Liver (tissue), 9 donors: ENCODE measurements around the gene RPGRIP1L. TPM values are rescaled to one million over a fixed set of nuclear protein-coding genes. Genes with fewer than 3 reads are reported as not detected.
"Not testable (repeated sequence)": the region's sequence is repeated elsewhere in the genome, so short reads cannot be mapped to it uniquely, and the experiment has no call there.

ENCODE experiments used
- DNase-seq: peaks from one replicate; pipeline ENCODE4 v3.0.0-alpha.2; 2017; ENCODE audit warnings: low spot score
- H3K27ac ChIP-seq, 2 donors: one replicate each; pipeline ENCODE4 v1.7.0; 2013; ENCODE audit warnings: inconsistent platforms in 2 of 2, low read length in 2 of 2, control low read depth in 1 of 2, low read depth in 1 of 2, mild to moderate bottlenecking in 1 of 2
- H3K27me3 ChIP-seq, 4 donors: one replicate each; pipeline versions ENCODE4 v1.6.1 to v1.7.0; 2013; ENCODE audit warnings: low read length in 3 of 4, inconsistent platforms in 1 of 4, mild to moderate bottlenecking in 1 of 4, moderate library complexity in 1 of 4; ENCODE audit not compliant: control insufficient read depth in 4 of 4, insufficient read depth in 4 of 4
- H3K36me3 ChIP-seq, 4 donors: one replicate each; pipeline versions ENCODE4 v1.6.1 to v1.7.0; 2013; ENCODE audit warnings: low read length in 3 of 4, mild to moderate bottlenecking in 3 of 4, low read depth in 1 of 4, moderate library complexity in 1 of 4; ENCODE audit not compliant: control insufficient read depth in 4 of 4, insufficient read depth in 3 of 4
- H3K4me1 ChIP-seq, 4 donors: one replicate each; pipeline versions ENCODE4 v1.6.1 to v1.7.0; 2013; ENCODE audit warnings: low read length in 3 of 4, mild to moderate bottlenecking in 3 of 4, moderate library complexity in 1 of 4; ENCODE audit not compliant: control insufficient read depth in 4 of 4, insufficient read depth in 4 of 4
- H3K4me3 ChIP-seq, 3 donors: one replicate each; pipeline versions ENCODE4 v1.6.1 to v1.7.0; 2013; ENCODE audit warnings: low read length in 3 of 3, control low read depth in 1 of 3, low read depth in 1 of 3, mild to moderate bottlenecking in 1 of 3
- H3K9ac ChIP-seq, 2 donors: one replicate each; pipeline ENCODE4 v1.7.0; 2013; ENCODE audit warnings: low read length in 2 of 2, mild to moderate bottlenecking in 2 of 2, moderate library complexity in 2 of 2, control low read depth in 1 of 2, low read depth in 1 of 2
- H3K9me3 ChIP-seq, 4 donors: one replicate each; pipeline versions ENCODE4 v1.6.1 to v1.7.0; 2013; ENCODE audit warnings: low read length in 3 of 4; ENCODE audit not compliant: control insufficient read depth in 4 of 4
- EGR1 ChIP-seq, 2 donors: IDR thresholded peaks; 2 replicates each; pipeline ENCODE4 v1.6.1; 2016 to 2018; ENCODE audit warnings: antibody characterized with exemption in 2 of 2, low read depth in 2 of 2
- FOXA1 ChIP-seq: IDR thresholded peaks from 2 replicates; pipeline ENCODE4 v1.6.1; 2016; ENCODE audit warnings: antibody characterized with exemption
- FOXA2 ChIP-seq: IDR thresholded peaks from 2 replicates; pipeline ENCODE4 v1.6.1; 2016; ENCODE audit warnings: antibody characterized with exemption
- GABPA ChIP-seq, 2 donors: IDR thresholded peaks in 1 of 2; conservative IDR thresholded peaks in 1 of 2; 2 replicates each; pipeline ENCODE4 v1.6.1; 2016; ENCODE audit warnings: antibody characterized with exemption in 2 of 2, mild to moderate bottlenecking in 1 of 2, moderate library complexity in 1 of 2
- HNF4A ChIP-seq, 2 donors: conservative IDR thresholded peaks; 2 replicates each; pipeline ENCODE4 v1.6.1; 2016; ENCODE audit warnings: antibody characterized with exemption in 2 of 2, mild to moderate bottlenecking in 2 of 2
- HNF4G ChIP-seq: IDR thresholded peaks from 2 replicates; pipeline ENCODE4 v1.6.1; 2016; ENCODE audit warnings: antibody characterized with exemption
- JUND ChIP-seq, 2 donors: IDR thresholded peaks; 2 replicates each; pipeline ENCODE4 v1.6.1; 2016; ENCODE audit warnings: antibody characterized with exemption in 2 of 2
- NR2F2 ChIP-seq: IDR thresholded peaks from 2 replicates; pipeline ENCODE4 v1.6.1; 2016; ENCODE audit warnings: antibody characterized with exemption
- RAD21 ChIP-seq, 2 donors: IDR thresholded peaks; 2 replicates each; pipeline ENCODE4 v1.6.1; 2016; ENCODE audit warnings: antibody characterized with exemption in 2 of 2, mild to moderate bottlenecking in 2 of 2
- RXRA ChIP-seq, 2 donors: IDR thresholded peaks; 2 replicates each; pipeline ENCODE4 v1.6.1; 2017 to 2018; ENCODE audit warnings: antibody characterized with exemption in 2 of 2, mild to moderate bottlenecking in 1 of 2
- SP1 ChIP-seq: IDR thresholded peaks from 2 replicates; pipeline ENCODE4 v1.6.1; 2018; ENCODE audit warnings: antibody characterized with exemption, mild to moderate bottlenecking
- TAF1 ChIP-seq: conservative IDR thresholded peaks from 2 replicates; pipeline ENCODE4 v1.6.1; 2016; ENCODE audit warnings: antibody characterized with exemption, mild to moderate bottlenecking
- YY1 ChIP-seq: IDR thresholded peaks from 2 replicates; pipeline ENCODE4 v1.6.1; 2016; ENCODE audit warnings: antibody characterized with exemption, mild to moderate bottlenecking
- WGBS: extraction: QIAGEN DNeasy Blood & Tissue Kit; methylation state at CpG from one replicate; pipeline ENCODE4 v1.1.7; 2013; 5-methylcytosine and 5-hydroxymethylcytosine counted together
- polyA plus RNA-seq, 2 donors: library from polyadenylated mRNA; stranded (reverse) in 1 of 2; unstranded in 1 of 2; fragments of 200-250 nt in 1 of 2; fragments of >200 nt in 1 of 2; fragmentation: Nextera tagmentation in 1 of 2; extraction: Ambion mirVana in 1 of 2; gene quantifications; one replicate each; pipeline versions ENCODE4 v1.2.1 to v1.2.3, GENCODE V29; 2013 to 2015
- total RNA-seq, 2 donors: library from RNA; depleted of rRNA; stranded (reverse); fragments of >200 nt; gene quantifications; one replicate each; pipeline ENCODE4 v1.2.3, GENCODE V29; 2014
- TF ChIP-seq, protein P1 (sequence below): IDR thresholded peaks from 2 replicates; pipeline ENCODE4 v1.6.1; 2016; ENCODE audit warnings: antibody characterized with exemption
- TF ChIP-seq, protein P2 (sequence below): IDR thresholded peaks from 2 replicates; pipeline ENCODE4 v1.6.1; 2016; ENCODE audit warnings: antibody characterized with exemption
- TF ChIP-seq, protein P3 (sequence below): IDR thresholded peaks from 2 replicates; pipeline ENCODE4 v1.6.1; 2016; ENCODE audit warnings: antibody characterized with exemption
- TF ChIP-seq, protein P4 (sequence below): fragments of 150-350 bp; IDR thresholded peaks from 2 replicates; pipeline ENCODE4 v1.5.1; 2017; ENCODE audit warnings: improper control_type of control experiment, low read depth, low read length; ENCODE audit not compliant: missing input control
- TF ChIP-seq, protein P5 (sequence below): IDR thresholded peaks from 2 replicates; pipeline ENCODE4 v1.6.1; 2016; ENCODE audit warnings: antibody characterized with exemption, mild to moderate bottlenecking
- donor health status: healthy.
- donor health status: healthy.
- donor health status: healthy.
- donor health status: healthy.
- donor health status: healthy.

RPGRIP1L gene
- total and polyA plus RNA-seq, 4 donors, result 0.46 to 1.4 (median 0.89) TPM

DNA sequence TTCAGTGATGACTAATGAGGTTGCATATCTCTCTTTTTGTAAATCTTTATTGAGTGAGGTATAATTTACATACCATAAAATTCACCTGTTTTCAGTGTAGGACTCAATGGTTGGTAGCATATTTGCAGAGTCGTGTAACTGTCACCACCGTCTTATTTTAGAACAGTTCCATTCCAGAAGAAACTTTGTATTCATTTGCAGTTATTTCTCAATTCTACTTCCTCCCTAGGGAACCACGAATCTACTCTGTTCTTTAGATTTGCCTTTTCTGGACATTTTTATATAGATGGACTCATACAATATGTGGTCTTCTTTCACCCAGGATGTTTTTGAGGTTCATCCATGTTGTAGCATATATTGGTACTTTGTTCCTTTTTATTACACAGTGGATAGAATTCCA lies 4.0 kb upstream of the RPGRIP1L start:
- H3K27ac ChIP-seq, result no peak overlapping the region
- no peaks in the 10 kb centered on the region for H3K27me3 ChIP-seq
- WGBS, result 91% methylated on average over 3 of the region's 3 CpGs
- no peak overlapping the region for H3K9ac ChIP-seq
- TF ChIP-seq SP1 (no peak), FOXA2 (no peak), HNF4G (no peak)
- TF ChIP-seq, protein P1, sequence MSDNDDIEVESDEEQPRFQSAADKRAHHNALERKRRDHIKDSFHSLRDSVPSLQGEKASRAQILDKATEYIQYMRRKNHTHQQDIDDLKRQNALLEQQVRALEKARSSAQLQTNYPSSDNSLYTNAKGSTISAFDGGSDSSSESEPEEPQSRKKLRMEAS, result no peak
- H3K4me1 ChIP-seq, result peaks cover 0 to 17% (median 10%) of the 10 kb centered on the region in 4 donors
- H3K4me3 ChIP-seq, result no peak overlapping the region
- no peak for DNase-seq
- H3K36me3 ChIP-seq, result no peaks in the 10 kb centered on the region
- H3K9me3 ChIP-seq, result no peaks in the 10 kb centered on the region

DNA sequence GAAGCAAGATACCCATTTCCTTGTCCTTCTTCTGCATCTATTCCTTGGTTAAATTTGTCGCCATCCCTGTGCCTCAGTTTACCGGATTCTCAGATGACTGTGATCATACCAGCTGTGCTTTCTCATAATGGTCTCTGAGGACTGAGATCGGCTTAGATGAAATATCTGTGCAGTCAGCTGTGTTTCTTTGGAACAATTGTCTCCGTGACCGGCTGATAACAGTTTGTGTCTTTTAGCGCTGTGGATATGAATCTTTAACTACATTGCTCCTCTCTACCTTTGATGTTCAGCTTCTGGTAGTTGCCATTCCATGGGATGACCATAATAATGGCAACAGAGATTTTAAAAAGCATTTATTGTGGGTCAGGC lies 770 bp upstream of the RPGRIP1L start:
- TF ChIP-seq YY1, result no peak
- no peak for TF ChIP-seq NR2F2
- no peak for TF ChIP-seq RAD21 (IDR thresholded peaks at IDR 0.05)
- TF ChIP-seq FOXA2, result no peak
- TF ChIP-seq, protein P2, sequence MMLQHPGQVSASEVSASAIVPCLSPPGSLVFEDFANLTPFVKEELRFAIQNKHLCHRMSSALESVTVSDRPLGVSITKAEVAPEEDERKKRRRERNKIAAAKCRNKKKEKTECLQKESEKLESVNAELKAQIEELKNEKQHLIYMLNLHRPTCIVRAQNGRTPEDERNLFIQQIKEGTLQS, result no peak
- TF ChIP-seq RXRA (IDR thresholded peaks at IDR 0.05), result no peak
- TF ChIP-seq JUND (IDR thresholded peaks at IDR 0.05), result no peak
- TF ChIP-seq, protein P3, sequence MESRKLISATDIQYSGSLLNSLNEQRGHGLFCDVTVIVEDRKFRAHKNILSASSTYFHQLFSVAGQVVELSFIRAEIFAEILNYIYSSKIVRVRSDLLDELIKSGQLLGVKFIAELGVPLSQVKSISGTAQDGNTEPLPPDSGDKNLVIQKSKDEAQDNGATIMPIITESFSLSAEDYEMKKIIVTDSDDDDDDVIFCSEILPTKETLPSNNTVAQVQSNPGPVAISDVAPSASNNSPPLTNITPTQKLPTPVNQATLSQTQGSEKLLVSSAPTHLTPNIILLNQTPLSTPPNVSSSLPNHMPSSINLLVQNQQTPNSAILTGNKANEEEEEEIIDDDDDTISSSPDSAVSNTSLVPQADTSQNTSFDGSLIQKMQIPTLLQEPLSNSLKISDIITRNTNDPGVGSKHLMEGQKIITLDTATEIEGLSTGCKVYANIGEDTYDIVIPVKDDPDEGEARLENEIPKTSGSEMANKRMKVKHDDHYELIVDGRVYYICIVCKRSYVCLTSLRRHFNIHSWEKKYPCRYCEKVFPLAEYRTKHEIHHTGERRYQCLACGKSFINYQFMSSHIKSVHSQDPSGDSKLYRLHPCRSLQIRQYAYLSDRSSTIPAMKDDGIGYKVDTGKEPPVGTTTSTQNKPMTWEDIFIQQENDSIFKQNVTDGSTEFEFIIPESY, result no peak
- no peak for TF ChIP-seq GABPA (IDR thresholded peaks at IDR 0.05 in 1 of 2, conservative IDR thresholded peaks at IDR 0.05 in 1 of 2)
- TF ChIP-seq SP1, result no peak
- TF ChIP-seq, protein P4, sequence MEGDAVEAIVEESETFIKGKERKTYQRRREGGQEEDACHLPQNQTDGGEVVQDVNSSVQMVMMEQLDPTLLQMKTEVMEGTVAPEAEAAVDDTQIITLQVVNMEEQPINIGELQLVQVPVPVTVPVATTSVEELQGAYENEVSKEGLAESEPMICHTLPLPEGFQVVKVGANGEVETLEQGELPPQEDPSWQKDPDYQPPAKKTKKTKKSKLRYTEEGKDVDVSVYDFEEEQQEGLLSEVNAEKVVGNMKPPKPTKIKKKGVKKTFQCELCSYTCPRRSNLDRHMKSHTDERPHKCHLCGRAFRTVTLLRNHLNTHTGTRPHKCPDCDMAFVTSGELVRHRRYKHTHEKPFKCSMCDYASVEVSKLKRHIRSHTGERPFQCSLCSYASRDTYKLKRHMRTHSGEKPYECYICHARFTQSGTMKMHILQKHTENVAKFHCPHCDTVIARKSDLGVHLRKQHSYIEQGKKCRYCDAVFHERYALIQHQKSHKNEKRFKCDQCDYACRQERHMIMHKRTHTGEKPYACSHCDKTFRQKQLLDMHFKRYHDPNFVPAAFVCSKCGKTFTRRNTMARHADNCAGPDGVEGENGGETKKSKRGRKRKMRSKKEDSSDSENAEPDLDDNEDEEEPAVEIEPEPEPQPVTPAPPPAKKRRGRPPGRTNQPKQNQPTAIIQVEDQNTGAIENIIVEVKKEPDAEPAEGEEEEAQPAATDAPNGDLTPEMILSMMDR, result no peak
- TF ChIP-seq, protein P1, result no peak
- TF ChIP-seq EGR1 (IDR thresholded peaks at IDR 0.05; ENCODE audit: low read depth in 2 of 2), result no peak
- no peak for TF ChIP-seq TAF1
- TF ChIP-seq HNF4A (conservative IDR thresholded peaks at IDR 0.05), result no peak
- TF ChIP-seq HNF4G, result no peak
- TF ChIP-seq, protein P5, sequence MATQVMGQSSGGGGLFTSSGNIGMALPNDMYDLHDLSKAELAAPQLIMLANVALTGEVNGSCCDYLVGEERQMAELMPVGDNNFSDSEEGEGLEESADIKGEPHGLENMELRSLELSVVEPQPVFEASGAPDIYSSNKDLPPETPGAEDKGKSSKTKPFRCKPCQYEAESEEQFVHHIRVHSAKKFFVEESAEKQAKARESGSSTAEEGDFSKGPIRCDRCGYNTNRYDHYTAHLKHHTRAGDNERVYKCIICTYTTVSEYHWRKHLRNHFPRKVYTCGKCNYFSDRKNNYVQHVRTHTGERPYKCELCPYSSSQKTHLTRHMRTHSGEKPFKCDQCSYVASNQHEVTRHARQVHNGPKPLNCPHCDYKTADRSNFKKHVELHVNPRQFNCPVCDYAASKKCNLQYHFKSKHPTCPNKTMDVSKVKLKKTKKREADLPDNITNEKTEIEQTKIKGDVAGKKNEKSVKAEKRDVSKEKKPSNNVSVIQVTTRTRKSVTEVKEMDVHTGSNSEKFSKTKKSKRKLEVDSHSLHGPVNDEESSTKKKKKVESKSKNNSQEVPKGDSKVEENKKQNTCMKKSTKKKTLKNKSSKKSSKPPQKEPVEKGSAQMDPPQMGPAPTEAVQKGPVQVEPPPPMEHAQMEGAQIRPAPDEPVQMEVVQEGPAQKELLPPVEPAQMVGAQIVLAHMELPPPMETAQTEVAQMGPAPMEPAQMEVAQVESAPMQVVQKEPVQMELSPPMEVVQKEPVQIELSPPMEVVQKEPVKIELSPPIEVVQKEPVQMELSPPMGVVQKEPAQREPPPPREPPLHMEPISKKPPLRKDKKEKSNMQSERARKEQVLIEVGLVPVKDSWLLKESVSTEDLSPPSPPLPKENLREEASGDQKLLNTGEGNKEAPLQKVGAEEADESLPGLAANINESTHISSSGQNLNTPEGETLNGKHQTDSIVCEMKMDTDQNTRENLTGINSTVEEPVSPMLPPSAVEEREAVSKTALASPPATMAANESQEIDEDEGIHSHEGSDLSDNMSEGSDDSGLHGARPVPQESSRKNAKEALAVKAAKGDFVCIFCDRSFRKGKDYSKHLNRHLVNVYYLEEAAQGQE, result no peak
- no peak for TF ChIP-seq FOXA1
- WGBS, result 15% methylated on average over 6 of the region's 6 CpGs
- Histone ChIP-seq H3K27me3 (no peaks in the 10 kb centered on the region), H3K9ac (peak overlapping the region; percentile 51 to 83), H3K36me3 (no peaks in the 10 kb centered on the region), H3K4me3 (peak overlapping the region; percentile 54 to 97 (median 83)), H3K27ac (peak overlapping the region; percentile 27 to 47), H3K4me1 (peaks cover 0 to 17% (median 10%) of the 10 kb centered on the region in 4 donors), H3K9me3 (no peaks in the 10 kb centered on the region)
- DNase-seq, result no peak

DNA sequence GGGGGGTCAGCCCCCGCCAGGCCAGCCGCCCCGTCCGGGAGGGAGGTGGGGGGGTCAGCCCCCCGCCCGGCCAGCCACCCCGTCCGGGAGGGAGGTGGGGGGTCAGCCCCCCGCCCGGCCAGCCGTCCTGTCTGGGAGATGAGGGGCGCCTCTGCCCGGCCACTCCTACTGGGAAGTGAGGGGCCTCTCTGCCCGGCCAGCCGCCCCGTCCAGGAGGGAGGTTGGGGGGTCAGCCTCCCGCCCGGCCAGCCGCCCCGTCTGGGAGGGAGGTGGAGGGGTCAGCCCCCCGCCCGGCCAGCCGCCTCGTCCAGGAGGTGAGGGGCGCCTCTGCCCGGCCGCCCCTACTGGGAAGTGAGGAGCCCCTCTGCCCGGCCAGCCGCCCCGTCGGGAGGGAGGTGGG lies 5.4 kb downstream of the RPGRIP1L start:
- not testable (repeated sequence) for H3K4me3 ChIP-seq, H3K4me1 ChIP-seq, H3K27ac ChIP-seq, H3K9me3 ChIP-seq, H3K9ac ChIP-seq, H3K27me3 ChIP-seq, DNase-seq, H3K36me3 ChIP-seq
- 95% methylated on average over 28 of the region's 31 CpGs for WGBS
